GM12878 (cell line): Measurements from ENCODE around the gene SLC39A5. TPM values are rescaled to one million over a fixed set of nuclear protein-coding genes. Genes with fewer than 3 reads are reported as not detected.

Experiments
- ATAC-seq: fragments of 200-7000 bp; cut with Tn5 transposase; 3 replicates; pipeline ENCODE4 v1.9.1; 2020; ENCODE audit warnings: mild to moderate bottlenecking, moderate library complexity
- BruUV-seq: library from RNA; stranded (reverse); fragments of 400-500 nt; replicated peaks from 2 replicates; lab custom pipeline; 2021; lab: Mats Ljungman, UMichigan
- CTCF ChIA-PET: fragments of 300-600 bp; sonication (Branson Sonifier 250); formaldehyde crosslinking; extraction: SDS; loops from one replicate; lab custom pipeline; 2021; ENCODE audit warnings: inconsistent platforms; lab: Yijun Ruan, JAX
- POLR2A ChIA-PET: fragments of 350-600 bp; formaldehyde crosslinking; extraction: SDS; loops from one replicate; lab custom pipeline; 2021; ENCODE audit warnings: inconsistent platforms; lab: Charles Lee
- RAD21 ChIA-PET: fragments of 300-600 bp; sonication (Branson Sonifier 250); formaldehyde crosslinking; loops from one replicate; lab custom pipeline; 2023; ENCODE audit warnings: antibody characterized with exemption; ENCODE audit not compliant: unreplicated experiment; lab: Charles Lee
- SMC1A ChIA-PET: fragments of 300-600 bp; sonication (Branson Sonifier 250); formaldehyde crosslinking; loops from one replicate; lab custom pipeline; 2023; ENCODE audit not compliant: unreplicated experiment, uncharacterized antibody; lab: Charles Lee
- DNase-seq: peaks from one replicate; pipeline ENCODE4 v3.0.0-alpha.2; 2011; ENCODE audit warnings: low read depth, low spot score
- FAIRE-seq: peaks from 3 replicates; lab custom pipeline; 2011; peaks lifted over from hg19 to GRCh38; lab: Jason Lieb, UNC
- H2AFZ ChIP-seq: 2 replicates; pipeline ENCODE4 v1.6.0; 2011; ENCODE audit warnings: low read depth, low read length, control low read depth; ENCODE audit not compliant: control insufficient read depth
- H3K27ac ChIP-seq: 2 replicates; pipeline ENCODE4 v1.5.1; 2011; ENCODE audit warnings: control low read depth; ENCODE audit not compliant: control insufficient read depth, insufficient read depth
- H3K27me3 ChIP-seq, 2 experiments: replicated peaks in 1 of 2; 2 replicates each; pipeline versions ENCODE4 v1.6.0 to v1.6.1; 2011; ENCODE audit warnings: low read length in 1 of 2; ENCODE audit not compliant: control insufficient read depth in 2 of 2, insufficient read depth in 2 of 2
- H3K36me3 ChIP-seq, 2 experiments: 2 replicates each; pipeline ENCODE4 v1.5.1; 2011; ENCODE audit warnings: low read length in 1 of 2; ENCODE audit not compliant: control insufficient read depth in 2 of 2, insufficient read depth in 2 of 2
- H3K4me1 ChIP-seq: 2 replicates; pipeline ENCODE4 v1.6.1; 2011; ENCODE audit warnings: mild to moderate bottlenecking, low read length, moderate library complexity, mixed read lengths; ENCODE audit not compliant: control insufficient read depth, insufficient read depth
- H3K4me2 ChIP-seq: 2 replicates; pipeline ENCODE4 v1.6.0; 2011; ENCODE audit warnings: control low read depth; ENCODE audit not compliant: control insufficient read depth, insufficient read depth
- H3K4me3 ChIP-seq: fragments of 200-600 bp; sonication (generic); 2 replicates; pipeline ENCODE4 v1.5.1; 2016
- H3K79me2 ChIP-seq: 2 replicates; pipeline ENCODE4 v1.6.0; 2011; ENCODE audit warnings: low read length; ENCODE audit not compliant: control insufficient read depth, insufficient read depth
- H3K9ac ChIP-seq: 2 replicates; pipeline ENCODE4 v1.8.0; 2011; ENCODE audit warnings: low read length, control low read depth, mixed read lengths; ENCODE audit not compliant: control insufficient read depth, insufficient read depth
- H3K9me3 ChIP-seq: replicated peaks from 3 replicates; pipeline ENCODE4 v1.5.1; 2011; ENCODE audit warnings: mild to moderate bottlenecking, low read length; ENCODE audit not compliant: control insufficient read depth, insufficient read depth
- H4K20me1 ChIP-seq: 2 replicates; pipeline ENCODE4 v1.6.0; 2011; ENCODE audit not compliant: control insufficient read depth, insufficient read depth
- BACH1 ChIP-seq: fragments of 450-650 bp; IDR thresholded peaks from 2 replicates; pipeline ENCODE4 v1.6.1; 2017; ENCODE audit warnings: mild to moderate bottlenecking, borderline replicate concordance
- BRCA1 ChIP-seq: IDR thresholded peaks from 2 replicates; pipeline ENCODE4 v1.6.1; 2011; ENCODE audit warnings: low read depth, low read length, improper control_type of control experiment
- CTCF ChIP-seq, 3 experiments: IDR thresholded peaks in 2 of 3; conservative IDR thresholded peaks in 1 of 3; 2 replicates each; pipeline ENCODE4 v1.5.1; 2011; ENCODE audit warnings: low read depth in 3 of 3, low read length in 3 of 3, mild to moderate bottlenecking in 3 of 3, control low read depth in 2 of 3, moderate library complexity in 2 of 3, inconsistent platforms in 1 of 3, mixed read lengths in 1 of 3; ENCODE audit not compliant: control insufficient read depth in 2 of 3, insufficient read depth in 1 of 3; ENCODE audit errors: extremely low read depth in 1 of 3
- EZH2 ChIP-seq: IDR thresholded peaks from 2 replicates; pipeline ENCODE4 v1.6.1; 2012; ENCODE audit warnings: low read depth, mild to moderate bottlenecking, control low read depth, inconsistent platforms, low read length, borderline replicate concordance; ENCODE audit not compliant: control insufficient read depth
- GATAD2B ChIP-seq: fragments of 450-650 bp; conservative IDR thresholded peaks from 2 replicates; pipeline ENCODE4 v1.6.1; 2017; ENCODE audit warnings: low read depth, mild to moderate bottlenecking, moderate library complexity
- HCFC1 ChIP-seq: fragments of 150-350 bp; IDR thresholded peaks from 2 replicates; pipeline ENCODE4 v1.6.1; 2014; ENCODE audit warnings: low read length
- HDGF ChIP-seq: fragments of 450-650 bp; IDR thresholded peaks from 2 replicates; pipeline ENCODE4 v1.6.1; 2016; ENCODE audit warnings: antibody characterized with exemption
- HSF1 ChIP-seq: fragments of 150-350 bp; IDR thresholded peaks from 2 replicates; pipeline ENCODE4 v1.6.1; 2014; ENCODE audit warnings: mild to moderate bottlenecking, low read depth, low read length
- IKZF1 ChIP-seq: fragments of 450-650 bp; conservative IDR thresholded peaks from 2 replicates; pipeline ENCODE4 v1.6.1; 2017; ENCODE audit warnings: antibody characterized with exemption, mild to moderate bottlenecking
- NBN ChIP-seq: fragments of 450-650 bp; IDR thresholded peaks from 2 replicates; pipeline ENCODE4 v1.6.1; 2016
- NFIC ChIP-seq: IDR thresholded peaks from 2 replicates; pipeline ENCODE4 v1.6.1; 2012; ENCODE audit warnings: low read depth, mild to moderate bottlenecking, inconsistent platforms, low read length, moderate library complexity
- PBX3 ChIP-seq: IDR thresholded peaks from 2 replicates; pipeline ENCODE4 v1.6.1; 2011; ENCODE audit warnings: mild to moderate bottlenecking, low read depth, low read length, moderate library complexity; ENCODE audit not compliant: insufficient replicate concordance
- PKNOX1 ChIP-seq: fragments of 450-650 bp; IDR thresholded peaks from 2 replicates; pipeline ENCODE4 v1.6.1; 2016; ENCODE audit warnings: mild to moderate bottlenecking
- POLR2AphosphoS5 ChIP-seq: IDR thresholded peaks from 2 replicates; pipeline ENCODE4 v1.6.1; 2011; ENCODE audit warnings: mild to moderate bottlenecking, low read length, inconsistent platforms
- RCOR1 ChIP-seq: conservative IDR thresholded peaks from 2 replicates; pipeline ENCODE4 v1.6.1; 2012; ENCODE audit warnings: low read depth, low read length, improper control_type of control experiment
- SREBF2 ChIP-seq: IDR thresholded peaks from 2 replicates; pipeline ENCODE4 v1.6.1; 2012; ENCODE audit warnings: mild to moderate bottlenecking, low read length
- WRNIP1 ChIP-seq: IDR thresholded peaks from 2 replicates; pipeline ENCODE4 v1.6.1; 2011; ENCODE audit warnings: low read depth, low read length, improper control_type of control experiment, borderline replicate concordance
- ZBED1 ChIP-seq: IDR thresholded peaks from 2 replicates; pipeline ENCODE4 v1.6.1; 2016; ENCODE audit warnings: borderline replicate concordance
- ZNF384 ChIP-seq: IDR thresholded peaks from 2 replicates; pipeline ENCODE4 v1.6.1; 2012; ENCODE audit warnings: low read depth, mild to moderate bottlenecking, low read length, improper control_type of control experiment, borderline replicate concordance
- WGBS: methylation state at CpG from one replicate; pipeline ENCODE4 v1.1.6; 2016; ENCODE audit warnings: low lambda C conversion rate; ENCODE audit not compliant: insufficient replicate concordance, insufficient coverage; ENCODE audit errors: missing lambda C conversion rate; 5-methylcytosine and 5-hydroxymethylcytosine counted together
- in situ Hi-C: fragments of 300-500 bp; cut with MboI; formaldehyde crosslinking; loops from 9 replicates; pipeline ENCODE4 v1.14.3; 2018; ENCODE audit warnings: mixed read lengths
- intact Hi-C: fragments of 100-400 bp; cut with micrococcal nuclease; formaldehyde crosslinking; loops from one replicate; pipeline ENCODE4 v1.14.2; 2022; ENCODE audit not compliant: unreplicated experiment
- polyA plus RNA-seq, 11 experiments: library from polyadenylated mRNA; depleted of rRNA in 4 of 11; unstranded in 6 of 11; stranded (reverse) in 5 of 11; fragments of >200 nt; fragmentation: Nextera tagmentation in 4 of 11; fragmentation: Illumina TruSeq in 1 of 11; extraction: Ambion mirVana in 4 of 11; extraction: Trizol in 1 of 11; gene quantifications; 1 replicate in 1 of 11; 2 replicates in 10 of 11; pipeline versions ENCODE4 v1.2.1 to v1.2.3, GENCODE V29; 2011 to 2016; ENCODE audit warnings: inconsistent platforms in 2 of 11, missing spikeins in 2 of 11, low read depth in 1 of 11
- total RNA-seq, 4 experiments: library from RNA; depleted of rRNA in 3 of 4; stranded (reverse); fragments of >200 nt in 3 of 4; fragmentation: Illumina TruSeq in 1 of 4; extraction: Trizol in 1 of 4; gene quantifications; 2 replicates each; pipeline versions ENCODE4 v1.2.1 to v1.2.3, GENCODE V29; 2013 to 2021

Gene SLC39A5
- total and polyA plus RNA-seq, 10 of the 15 experiments (the other 5 are each of a cell fraction or from before 2014, with no cell fraction given): 0.15 to 0.56 (median 0.15) TPM; not detected in 7

- ChIA-PET POLR2A (interaction anchor here (0.5 to 4.0 kb wide), 39 partner anchors 8 to 504 kb away, joined by 3 to 68 read pairs (median 4); partner anchors contain the start of genes ANKRD52, CNPY2, COQ10A and DNAJC14), RAD21 (interaction anchor here (0.6 to 3.5 kb wide), 29 partner anchors 9 to 483 kb away, joined by 3 to 41 read pairs (median 5); partner anchors contain the start of genes ANKRD52, CNPY2, COQ10A and ESYT1), CTCF (interaction anchor here (0.6 to 4.2 kb wide), 24 partner anchors 12 to 483 kb away, joined by 3 to 107 read pairs (median 6); partner anchors contain the start of genes ANKRD52, CNPY2, COQ10A and ESYT1), SMC1A (interaction anchor here (0.9 to 3.4 kb wide), 18 partner anchors 10 to 247 kb away, joined by 3 to 33 read pairs (median 6); partner anchors contain the start of genes ANKRD52, CNPY2, ESYT1 and SMARCC2)
- 0 out of 2 replicates have a peak, but pooled peaks cover 3% of the 10 kb centered on the region for H3K4me1 ChIP-seq
- BruUV-seq: TSS peak; percentile 96
- intact Hi-C loops: no loop called here
- H3K27me3 ChIP-seq: no peaks in the 10 kb centered on the region
- peak overlapping the region; percentile 96 for H3K4me2 ChIP-seq
- no peaks in the 10 kb centered on the region; a peak in 1 of 4 replicates for H3K36me3 ChIP-seq
- H3K79me2 ChIP-seq: peaks cover 30% of the 10 kb centered on the region
- peak overlapping the region; percentile 95 for H3K9ac ChIP-seq
- no peaks in the 10 kb centered on the region for H4K20me1 ChIP-seq
- no peak for DNase-seq
- peak; percentile 28 for ATAC-seq
- peak overlapping the region; percentile 96 for H2AFZ ChIP-seq
- H3K4me3 ChIP-seq: peak overlapping the region; percentile 91
- H3K27ac ChIP-seq: peak overlapping the region; percentile 96
- FAIRE-seq: no peak
- H3K9me3 ChIP-seq: no peaks in the 10 kb centered on the region; the same call in 2 of the 3 replicates
- 2% methylated on average over 16 of the region's 21 CpGs for WGBS
- in situ Hi-C loops: no loop called here
- TF ChIP-seq SREBF2: no peak
- TF ChIP-seq PBX3: peak; percentile 66
- no peak for TF ChIP-seq EZH2
- TF ChIP-seq IKZF1: peak; percentile 30; the same call in 1 of the 2 replicates
- no peak for TF ChIP-seq BACH1
- TF ChIP-seq POLR2AphosphoS5: no peak
- TF ChIP-seq HSF1: no peak
- no peak for TF ChIP-seq ZNF384
- no peak for TF ChIP-seq NBN
- TF ChIP-seq ZBED1: no peak
- TF ChIP-seq BRCA1: no peak
- TF ChIP-seq PKNOX1: peak; percentile 89
- TF ChIP-seq NFIC: no peak
- no peak for TF ChIP-seq HCFC1
- TF ChIP-seq HDGF: 0 out of 2 replicates have a peak, but pooled peaks have one; percentile 24
- no peak for TF ChIP-seq CTCF (IDR thresholded peaks at IDR 0.05 in 2 of 3, conservative IDR thresholded peaks at IDR 0.05 in 1 of 3; ENCODE audit: control insufficient read depth in 2 of 3, extremely low read depth in 1 of 3, insufficient read depth in 1 of 3, low read depth in 3 of 3, low read length in 3 of 3)
- TF ChIP-seq RCOR1: no peak
- peak; percentile 26; the same call in 1 of the 2 replicates for TF ChIP-seq GATAD2B
- no peak for TF ChIP-seq WRNIP1
Observed at GRCh38 chr12:56221232-56221756, 8.6 kb upstream of the SLC39A5 start.
